Hepatocyte (in vitro differentiated cells): Measurements from ENCODE around the gene PCBP3.

Source experiments
- EZH2 ChIP-seq: fragments of 200-600 bp; sonication (generic); IDR thresholded peaks from 2 replicates; pipeline ENCODE4 v1.6.1; 2016; ENCODE audit warnings: antibody characterized with exemption, mild to moderate bottlenecking, borderline replicate concordance
- EZH2phosphoT487 ChIP-seq: fragments of 200-600 bp; sonication (generic); IDR thresholded peaks from one replicate; pipeline ENCODE4 v1.6.1; 2018; ENCODE audit warnings: antibody characterized with exemption, mild to moderate bottlenecking, low read depth, moderate library complexity; ENCODE audit not compliant: unreplicated experiment, severe bottlenecking
- TF ChIP-seq, protein P1 (sequence below): fragments of 200-600 bp; sonication (generic); IDR thresholded peaks from 2 replicates; pipeline ENCODE4 v1.5.1; 2016; ENCODE audit warnings: antibody characterized with exemption, mild to moderate bottlenecking; ENCODE audit not compliant: poor library complexity

GRCh38 chr21:45920824-45921600 lies 277.5 kb downstream of the PCBP3 start:
- TF ChIP-seq EZH2, result no peak
- TF ChIP-seq, protein P1, sequence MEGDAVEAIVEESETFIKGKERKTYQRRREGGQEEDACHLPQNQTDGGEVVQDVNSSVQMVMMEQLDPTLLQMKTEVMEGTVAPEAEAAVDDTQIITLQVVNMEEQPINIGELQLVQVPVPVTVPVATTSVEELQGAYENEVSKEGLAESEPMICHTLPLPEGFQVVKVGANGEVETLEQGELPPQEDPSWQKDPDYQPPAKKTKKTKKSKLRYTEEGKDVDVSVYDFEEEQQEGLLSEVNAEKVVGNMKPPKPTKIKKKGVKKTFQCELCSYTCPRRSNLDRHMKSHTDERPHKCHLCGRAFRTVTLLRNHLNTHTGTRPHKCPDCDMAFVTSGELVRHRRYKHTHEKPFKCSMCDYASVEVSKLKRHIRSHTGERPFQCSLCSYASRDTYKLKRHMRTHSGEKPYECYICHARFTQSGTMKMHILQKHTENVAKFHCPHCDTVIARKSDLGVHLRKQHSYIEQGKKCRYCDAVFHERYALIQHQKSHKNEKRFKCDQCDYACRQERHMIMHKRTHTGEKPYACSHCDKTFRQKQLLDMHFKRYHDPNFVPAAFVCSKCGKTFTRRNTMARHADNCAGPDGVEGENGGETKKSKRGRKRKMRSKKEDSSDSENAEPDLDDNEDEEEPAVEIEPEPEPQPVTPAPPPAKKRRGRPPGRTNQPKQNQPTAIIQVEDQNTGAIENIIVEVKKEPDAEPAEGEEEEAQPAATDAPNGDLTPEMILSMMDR, result no peak
- TF ChIP-seq EZH2phosphoT487, result no peak
